RWPE2 (cell line): Measurements from ENCODE around the gene SMURF1.

ENCODE experiments used
- ATAC-seq: fragments of 200-7000 bp; cut with Tn5 transposase; 3 replicates; pipeline ENCODE4 v1.9.1; 2021; ENCODE audit warnings: low read depth
- DNase-seq: peaks from one replicate; pipeline ENCODE4 v3.0.0-alpha.2; 2020; ENCODE audit warnings: low spot score
- H3K27ac ChIP-seq: fragments of 450-650 bp; 2 replicates; pipeline ENCODE4 v1.5.1; 2017; ENCODE audit warnings: mild to moderate bottlenecking; ENCODE audit not compliant: poor library complexity, severe bottlenecking
- H3K27me3 ChIP-seq: fragments of 250-450 bp; sonication (Bioruptor Pico); 2 replicates; pipeline ENCODE4 v1.5.1; 2021; ENCODE audit warnings: mild to moderate bottlenecking, moderate library complexity; ENCODE audit not compliant: insufficient read depth, poor library complexity, severe bottlenecking
- H3K36me3 ChIP-seq: fragments of 250-450 bp; sonication (Bioruptor Pico); 2 replicates; pipeline ENCODE4 v1.5.1; 2020; ENCODE audit warnings: low read depth, mild to moderate bottlenecking, moderate library complexity
- H3K4me1 ChIP-seq: fragments of 250-450 bp; sonication (Bioruptor Pico); 2 replicates; pipeline ENCODE4 v1.5.1; 2021; ENCODE audit warnings: mild to moderate bottlenecking, moderate library complexity; ENCODE audit not compliant: insufficient read depth, poor library complexity, severe bottlenecking
- H3K4me3 ChIP-seq: fragments of 250-450 bp; sonication (Bioruptor Pico); 2 replicates; pipeline ENCODE4 v1.5.1; 2021; ENCODE audit warnings: mild to moderate bottlenecking, moderate library complexity; ENCODE audit not compliant: severe bottlenecking
- H3K9me3 ChIP-seq: fragments of 250-450 bp; sonication (Bioruptor Pico); 2 replicates; pipeline ENCODE4 v1.5.1; 2021; ENCODE audit warnings: mild to moderate bottlenecking, moderate library complexity; ENCODE audit not compliant: severe bottlenecking
- TF ChIP-seq, protein P1 (sequence below): fragments of 450-650 bp; IDR thresholded peaks from one replicate; pipeline ENCODE4 v1.5.1; 2017; ENCODE audit warnings: mild to moderate bottlenecking, moderate library complexity; ENCODE audit not compliant: poor library complexity, severe bottlenecking

The SMURF1 gene

DNA sequence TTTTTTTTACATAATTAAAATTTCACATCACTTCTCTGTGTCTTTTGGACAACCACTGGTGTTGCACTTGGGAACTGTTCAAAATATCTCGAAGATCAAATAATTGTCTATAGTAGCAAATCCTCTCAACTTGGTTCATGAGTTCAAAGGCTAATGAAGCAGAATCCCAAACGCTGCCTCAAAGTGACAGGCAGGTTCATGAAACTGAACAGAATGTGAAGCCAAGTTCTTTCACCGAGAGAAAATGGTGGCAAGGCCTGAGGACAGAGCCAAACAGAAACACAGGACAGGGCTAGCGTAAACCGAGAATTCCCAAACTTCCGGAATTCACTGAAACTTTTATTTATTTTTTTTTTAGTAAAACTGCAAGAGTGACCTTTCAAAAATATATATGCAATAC lies 21.1 kb downstream of the SMURF1 start:
- DNase-seq (no peak), ATAC-seq (no peak)
- TF ChIP-seq, protein P1, sequence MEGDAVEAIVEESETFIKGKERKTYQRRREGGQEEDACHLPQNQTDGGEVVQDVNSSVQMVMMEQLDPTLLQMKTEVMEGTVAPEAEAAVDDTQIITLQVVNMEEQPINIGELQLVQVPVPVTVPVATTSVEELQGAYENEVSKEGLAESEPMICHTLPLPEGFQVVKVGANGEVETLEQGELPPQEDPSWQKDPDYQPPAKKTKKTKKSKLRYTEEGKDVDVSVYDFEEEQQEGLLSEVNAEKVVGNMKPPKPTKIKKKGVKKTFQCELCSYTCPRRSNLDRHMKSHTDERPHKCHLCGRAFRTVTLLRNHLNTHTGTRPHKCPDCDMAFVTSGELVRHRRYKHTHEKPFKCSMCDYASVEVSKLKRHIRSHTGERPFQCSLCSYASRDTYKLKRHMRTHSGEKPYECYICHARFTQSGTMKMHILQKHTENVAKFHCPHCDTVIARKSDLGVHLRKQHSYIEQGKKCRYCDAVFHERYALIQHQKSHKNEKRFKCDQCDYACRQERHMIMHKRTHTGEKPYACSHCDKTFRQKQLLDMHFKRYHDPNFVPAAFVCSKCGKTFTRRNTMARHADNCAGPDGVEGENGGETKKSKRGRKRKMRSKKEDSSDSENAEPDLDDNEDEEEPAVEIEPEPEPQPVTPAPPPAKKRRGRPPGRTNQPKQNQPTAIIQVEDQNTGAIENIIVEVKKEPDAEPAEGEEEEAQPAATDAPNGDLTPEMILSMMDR = no peak
- Histone ChIP-seq H3K9me3 (no peaks in the 10 kb centered on the region), H3K36me3 (no peaks in the 10 kb centered on the region; the same call in 1 of the 2 replicates), H3K27ac (peak overlapping the region; percentile 67), H3K27me3 (no peaks in the 10 kb centered on the region), H3K4me1 (peaks cover 35% of the 10 kb centered on the region), H3K4me3 (no peak overlapping the region)

GRCh38 chr7:99121496-99122021 lies 22.3 kb downstream of the SMURF1 start:
- H3K36me3 ChIP-seq = no peaks in the 10 kb centered on the region; the same call in 1 of the 2 replicates
- ATAC-seq (no peak), DNase-seq (no peak)
- TF ChIP-seq, protein P1 = no peak
- no peaks in the 10 kb centered on the region for H3K9me3 ChIP-seq
- no peak overlapping the region for H3K27ac ChIP-seq
- H3K27me3 ChIP-seq = no peaks in the 10 kb centered on the region
- peaks cover 30% of the 10 kb centered on the region for H3K4me1 ChIP-seq
- H3K4me3 ChIP-seq = no peak overlapping the region

- H3K4me1 ChIP-seq = peaks cover 29% of the 10 kb centered on the region
- H3K9me3 ChIP-seq = no peaks in the 10 kb centered on the region
- no peak overlapping the region for H3K4me3 ChIP-seq
- no peaks in the 10 kb centered on the region; the same call in 1 of the 2 replicates for H3K36me3 ChIP-seq
- no peak for ATAC-seq
- no peak for DNase-seq
- no peaks in the 10 kb centered on the region for H3K27me3 ChIP-seq
- no peak overlapping the region for H3K27ac ChIP-seq
- TF ChIP-seq, protein P1 = no peak
These were observed 23.0 kb downstream of the SMURF1 start for GRCh38 chr7:99120916-99121315.

- DNase-seq (no peak), ATAC-seq (no peak)
- TF ChIP-seq, protein P1 = no peak
- peaks cover 25% of the 10 kb centered on the region for H3K4me1 ChIP-seq
- H3K9me3 ChIP-seq = no peaks in the 10 kb centered on the region
- no peaks in the 10 kb centered on the region for H3K27me3 ChIP-seq
- no peak overlapping the region for H3K4me3 ChIP-seq
- H3K36me3 ChIP-seq = no peaks in the 10 kb centered on the region; the same call in 1 of the 2 replicates
- no peak overlapping the region for H3K27ac ChIP-seq
These were observed 23.4 kb downstream of the SMURF1 start for GRCh38 chr7:99120501-99120900.

- no peaks in the 10 kb centered on the region for H3K27me3 ChIP-seq
- H3K9me3 ChIP-seq = peaks cover 4% of the 10 kb centered on the region
- DNase-seq (no peak), ATAC-seq (no peak)
- H3K4me3 ChIP-seq = no peak overlapping the region
- TF ChIP-seq, protein P1 = no peak
- peaks cover 5% of the 10 kb centered on the region for H3K36me3 ChIP-seq
- H3K4me1 ChIP-seq = peaks cover under 1% of the 10 kb centered on the region
- no peak overlapping the region for H3K27ac ChIP-seq
These were observed 25.8 kb downstream of the SMURF1 start for GRCh38 chr7:99118077-99118476.
